ENCODE results near the gene CEP128. TPM values are rescaled to one million over a fixed set of nuclear protein-coding genes. Genes with fewer than 3 reads are reported as not detected.

Gene CEP128
- total and polyA plus RNA-seq, 8 donors: 4.8 to 10.1 (median 7.5) TPM

DNA sequence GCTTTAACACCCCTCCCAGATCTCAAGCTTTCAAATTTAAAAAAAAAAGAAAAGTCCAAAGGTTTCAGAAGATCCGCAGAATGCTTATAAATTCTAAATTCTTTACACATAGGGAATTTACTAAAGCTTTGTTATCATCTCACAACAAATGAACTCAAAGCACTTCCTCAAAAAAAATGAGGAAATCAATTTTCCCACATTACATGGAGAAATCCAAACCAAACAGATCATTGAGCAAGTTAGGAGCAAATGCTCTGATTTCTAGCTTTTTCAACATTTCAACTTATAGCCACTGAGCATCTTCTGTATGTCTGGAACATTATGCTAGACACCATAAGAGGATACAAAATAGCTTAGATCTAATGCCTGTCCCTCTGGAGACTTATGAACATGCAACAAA lies 161.0 kb downstream of the CEP128 start:
- Histone ChIP-seq H3K36me3 (peaks cover 0 to 6% of the 10 kb centered on the region in 2 donors), H3K27me3 (no peaks in the 10 kb centered on the region), H3K4me3 (no peak overlapping the region), H3K4me1 (no peaks in the 10 kb centered on the region), H3K9me3 (no peaks in the 10 kb centered on the region), H3K27ac (no peak overlapping the region)
- DNase-seq: no peak
- no peak for TF ChIP-seq CTCF (IDR thresholded peaks at IDR 0.05)
- intact Hi-C loops (cut with DNase I): no loop called here
- no peak for ATAC-seq

GRCh38 chr14:80776657-80777056 lies 164.9 kb downstream of the CEP128 start:
- Histone ChIP-seq H3K4me1 (no peaks in the 10 kb centered on the region), H3K4me3 (no peak overlapping the region), H3K9me3 (no peaks in the 10 kb centered on the region), H3K27ac (no peak overlapping the region), H3K36me3 (no peaks in the 10 kb centered on the region), H3K27me3 (no peaks in the 10 kb centered on the region)
- TF ChIP-seq CTCF (IDR thresholded peaks at IDR 0.05): no peak
- intact Hi-C loops (cut with DNase I): no loop called here
- DNase-seq (no peak), ATAC-seq (no peak)

DNA sequence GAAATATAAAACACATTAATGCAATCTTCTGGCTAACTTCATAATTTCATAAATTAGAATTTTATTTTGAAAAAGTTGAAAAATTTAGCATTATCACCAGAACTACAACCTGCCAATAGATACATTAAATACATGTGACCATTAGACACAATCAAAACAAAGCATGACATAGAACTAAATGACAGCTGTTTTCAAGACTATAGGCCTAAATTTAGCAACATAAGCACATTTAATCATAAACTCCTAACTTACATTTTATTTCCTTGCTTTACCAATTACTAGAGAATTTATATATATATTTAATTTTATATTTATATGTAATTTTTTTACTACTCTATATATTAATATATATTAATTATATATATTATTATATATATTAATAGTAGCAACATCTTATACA lies 165.4 kb downstream of the CEP128 start:
- H3K4me3 ChIP-seq: no peak overlapping the region
- no peak overlapping the region for H3K27ac ChIP-seq
- intact Hi-C loops (cut with DNase I): no loop called here
- H3K9me3 ChIP-seq: no peaks in the 10 kb centered on the region
- H3K4me1 ChIP-seq: no peaks in the 10 kb centered on the region
- H3K27me3 ChIP-seq: no peaks in the 10 kb centered on the region
- no peaks in the 10 kb centered on the region for H3K36me3 ChIP-seq
- no peak for TF ChIP-seq CTCF (IDR thresholded peaks at IDR 0.05)
- no peak for ATAC-seq
- DNase-seq: no peak

DNA sequence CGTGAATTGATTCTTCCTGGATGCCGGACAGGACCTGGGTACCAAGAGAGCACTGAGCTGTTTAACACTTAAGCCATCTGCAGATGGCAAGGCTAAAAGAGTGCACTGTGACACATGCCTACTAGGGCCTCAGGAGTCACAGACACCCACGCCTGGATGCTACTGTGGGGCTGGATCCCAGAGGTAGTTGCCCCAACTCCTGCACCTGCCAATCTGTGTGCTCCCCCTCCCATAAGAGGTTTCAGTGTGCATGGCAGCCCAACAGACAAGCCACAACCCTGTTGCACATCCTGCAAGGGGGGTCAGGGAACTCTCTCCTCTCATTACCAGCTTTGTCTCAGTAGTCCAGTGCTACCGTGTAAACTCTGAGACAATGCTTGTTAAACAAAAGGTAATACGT lies 169.0 kb downstream of the CEP128 start:
- Histone ChIP-seq H3K4me1 (no peaks in the 10 kb centered on the region), H3K9me3 (no peaks in the 10 kb centered on the region), H3K36me3 (no peaks in the 10 kb centered on the region), H3K27me3 (no peaks in the 10 kb centered on the region), H3K27ac (no peak overlapping the region), H3K4me3 (no peak overlapping the region)
- intact Hi-C loops (cut with DNase I): no loop called here
- TF ChIP-seq CTCF (IDR thresholded peaks at IDR 0.05): no peak
- no peak for ATAC-seq
- no peak for DNase-seq

GRCh38 chr14:80771201-80771600 lies 170.3 kb downstream of the CEP128 start:
- TF ChIP-seq CTCF (IDR thresholded peaks at IDR 0.05): no peak
- intact Hi-C loops (cut with DNase I): no loop called here
- DNase-seq (no peak), ATAC-seq (no peak)
- Histone ChIP-seq H3K36me3 (no peaks in the 10 kb centered on the region), H3K9me3 (no peaks in the 10 kb centered on the region), H3K27ac (no peak overlapping the region), H3K4me1 (no peaks in the 10 kb centered on the region), H3K4me3 (no peak overlapping the region), H3K27me3 (no peaks in the 10 kb centered on the region)
